GM21528 (cell line): ENCODE measurements around the gene CMIP.

Experiments used
- ATAC-seq: cut with Tn5 transposase; IDR thresholded peaks from one replicate; pipeline ENCODE4 v1.9.1; 2021; ENCODE audit warnings: mild to moderate bottlenecking, moderate library complexity; ENCODE audit not compliant: unreplicated experiment, low FRiP score

Gene CMIP

GRCh38 chr16:81558444-81559175 is 114.0 kb downstream of the CMIP start:
- no peak for ATAC-seq

- no peak for ATAC-seq
These were observed 116.5 kb downstream of the CMIP start for GRCh38 chr16:81560979-81561657.

- ATAC-seq: no peak
These were observed 117.7 kb downstream of the CMIP start for GRCh38 chr16:81562174-81562849.

GRCh38 chr16:81562926-81563325 is 118.3 kb downstream of the CMIP start:
- no peak for ATAC-seq

- no peak for ATAC-seq
These were observed 119.9 kb downstream of the CMIP start for GRCh38 chr16:81564421-81564911.

- no peak for ATAC-seq
These were observed 120.9 kb downstream of the CMIP start for GRCh38 chr16:81565321-81566028.

- no peak for ATAC-seq
These were observed 121.7 kb downstream of the CMIP start for GRCh38 chr16:81566086-81567007.

GRCh38 chr16:81567087-81567486 is 122.5 kb downstream of the CMIP start:
- ATAC-seq: no peak

- no peak for ATAC-seq
These were observed 123.6 kb downstream of the CMIP start for GRCh38 chr16:81567987-81568748.

GRCh38 chr16:81568749-81569087 is 124.1 kb downstream of the CMIP start:
- no peak for ATAC-seq

GRCh38 chr16:81569361-81570034 is 124.9 kb downstream of the CMIP start:
- ATAC-seq: no peak

GRCh38 chr16:81570151-81570846 is 125.7 kb downstream of the CMIP start:
- no peak for ATAC-seq

- ATAC-seq: no peak
These were observed 126.6 kb downstream of the CMIP start for GRCh38 chr16:81571175-81571574.

GRCh38 chr16:81571592-81572385 is 127.2 kb downstream of the CMIP start:
- no peak for ATAC-seq

- no peak for ATAC-seq
These were observed 128.0 kb downstream of the CMIP start for GRCh38 chr16:81572386-81573144.

- no peak for ATAC-seq
These were observed 129.0 kb downstream of the CMIP start for GRCh38 chr16:81573533-81574020.
